ENCODE results near the gene SAFB2.
"Not testable (repeated sequence)": the region's sequence is repeated elsewhere in the genome, so short reads cannot be mapped to it uniquely, and the experiment has no call there.

The SAFB2 gene

GRCh38 chr19:5632657-5633056 lies 10.1 kb upstream of the SAFB2 start:
- no peak for DNase-seq (ENCODE audit: low read depth)

GRCh38 chr19:5632241-5632612 lies 9.7 kb upstream of the SAFB2 start:
- no peak for DNase-seq (ENCODE audit: low read depth)

GRCh38 chr19:5631567-5632240 lies 9.1 kb upstream of the SAFB2 start:
- no peak for DNase-seq (ENCODE audit: low read depth)

- no peak for DNase-seq (ENCODE audit: low read depth)
Observed at GRCh38 chr19:5628919-5629481, 6.4 kb upstream of the SAFB2 start.

- no peak for DNase-seq (ENCODE audit: low read depth)
Observed at GRCh38 chr19:5628461-5628860, 5.9 kb upstream of the SAFB2 start.

GRCh38 chr19:5627395-5627904 lies 4.9 kb upstream of the SAFB2 start:
- no peak for DNase-seq (ENCODE audit: low read depth)

GRCh38 chr19:5625641-5626040 lies 3.1 kb upstream of the SAFB2 start:
- DNase-seq (ENCODE audit: low read depth): no peak

- no peak for DNase-seq (ENCODE audit: low read depth)
Observed at GRCh38 chr19:5624741-5625278, 2.2 kb upstream of the SAFB2 start.

GRCh38 chr19:5624018-5624663 lies 1.6 kb upstream of the SAFB2 start:
- no peak for DNase-seq (ENCODE audit: low read depth)

- DNase-seq (ENCODE audit: low read depth): no peak
Observed at GRCh38 chr19:5623397-5624017, 931 bp upstream of the SAFB2 start.

GRCh38 chr19:5621945-5622464 lies 571 bp downstream of the SAFB2 start:
- no peak for DNase-seq (ENCODE audit: low read depth)

- no peak for DNase-seq (ENCODE audit: low read depth)
Observed at GRCh38 chr19:5621311-5621944, 1.1 kb downstream of the SAFB2 start.

- no peak for DNase-seq (ENCODE audit: low read depth)
Observed at GRCh38 chr19:5619946-5620345, 2.6 kb downstream of the SAFB2 start.

GRCh38 chr19:5618591-5618990 lies 4.0 kb downstream of the SAFB2 start:
- no peak for DNase-seq (ENCODE audit: low read depth)

GRCh38 chr19:5617080-5617479 lies 5.5 kb downstream of the SAFB2 start:
- DNase-seq (ENCODE audit: low read depth): no peak

GRCh38 chr19:5615756-5616327 lies 6.7 kb downstream of the SAFB2 start:
- DNase-seq (ENCODE audit: low read depth): no peak

- DNase-seq (ENCODE audit: low read depth): no peak
Observed at GRCh38 chr19:5612891-5613865, 9.4 kb downstream of the SAFB2 start.

- no peak for DNase-seq (ENCODE audit: low read depth)
Observed at GRCh38 chr19:5609881-5610448, 12.6 kb downstream of the SAFB2 start.

GRCh38 chr19:5608766-5609165 lies 13.8 kb downstream of the SAFB2 start:
- not testable (repeated sequence) for DNase-seq (ENCODE audit: low read depth)

- no peak for DNase-seq (ENCODE audit: low read depth)
Observed at GRCh38 chr19:5608291-5608690, 14.3 kb downstream of the SAFB2 start.

Data from activated T-helper 1 cell treated with Interleukin-2 at 50 U/mL for 16 hours (primary cell).